GM18507 (cell line): Measurements from ENCODE around the gene KDM6A.
A peak's percentile ranks its signal among the peaks of the same experiment; 100 is the strongest.
"Not testable (repeated sequence)": the region's sequence is repeated elsewhere in the genome, so short reads cannot be mapped to it uniquely, and the experiment has no call there.

ENCODE experiments used
- DNase-seq: peaks from one replicate; pipeline ENCODE4 v3.0.0; 2011; ENCODE audit warnings: low read depth; ENCODE audit not compliant: insufficient read length; ENCODE audit errors: extremely low spot score
- FAIRE-seq: peaks from 2 replicates; lab custom pipeline; 2011; peaks lifted over from hg19 to GRCh38; lab: Jason Lieb, UNC

KDM6A gene

DNA sequence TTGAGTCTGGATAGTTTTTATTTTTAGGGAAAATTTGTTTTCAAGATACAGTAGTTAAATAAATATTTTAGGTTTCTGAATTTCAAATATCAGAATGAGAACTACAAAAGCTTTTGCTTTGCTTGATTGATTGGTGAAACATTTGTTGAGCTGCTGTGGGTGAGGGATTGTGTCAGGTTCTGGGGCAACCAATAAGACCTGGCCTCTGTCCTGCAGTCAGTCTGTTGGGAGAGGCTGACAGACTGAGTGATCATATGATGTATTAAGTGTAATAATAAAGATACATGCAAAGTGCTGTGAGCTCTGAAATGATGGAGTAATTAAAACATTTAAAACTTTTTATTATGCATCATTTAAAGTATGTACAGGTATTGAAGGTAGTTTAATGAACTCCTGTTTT, 9.6 kb downstream of the KDM6A start:
- FAIRE-seq (no peak), DNase-seq (no peak)

DNA sequence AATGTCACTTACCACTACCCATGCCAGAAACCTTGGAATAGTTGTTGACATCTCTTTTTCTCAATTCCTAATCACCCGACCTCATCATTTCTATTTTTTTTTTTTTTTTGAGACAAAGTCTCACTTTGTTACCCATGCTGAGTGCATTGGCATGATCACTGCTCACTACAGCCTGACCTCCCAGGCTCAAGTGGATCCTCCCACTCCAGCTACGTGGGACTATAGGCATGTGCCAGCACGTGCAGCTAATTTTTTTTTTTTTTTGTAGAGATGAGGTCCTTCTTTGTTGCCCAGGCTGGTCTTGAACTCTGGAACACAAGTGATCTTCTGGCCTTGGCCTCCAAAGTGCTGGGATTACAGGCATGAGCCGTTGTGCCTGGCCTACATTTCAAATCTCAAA, 12.0 kb downstream of the KDM6A start:
- DNase-seq: no peak
- no peak for FAIRE-seq

DNA sequence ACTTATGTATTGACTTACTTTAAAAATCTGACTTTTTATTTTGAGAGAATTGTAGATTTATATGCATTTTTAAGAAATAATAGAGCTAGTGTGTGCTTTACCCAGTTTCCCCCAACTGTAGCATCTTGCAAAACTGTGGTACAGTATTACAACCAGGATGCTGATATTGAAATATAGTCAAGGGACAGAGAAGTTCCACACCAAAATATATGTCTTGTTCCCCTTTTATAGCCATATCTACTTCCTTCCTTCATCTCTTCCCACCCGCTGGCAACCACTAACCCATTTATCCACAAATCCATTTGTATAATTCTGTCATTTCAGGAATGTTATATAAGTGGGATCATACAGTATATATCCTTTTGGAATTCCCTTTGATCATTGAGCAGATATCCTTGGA, 16.8 kb downstream of the KDM6A start:
- FAIRE-seq: peak; percentile 58
- DNase-seq: no peak

DNA sequence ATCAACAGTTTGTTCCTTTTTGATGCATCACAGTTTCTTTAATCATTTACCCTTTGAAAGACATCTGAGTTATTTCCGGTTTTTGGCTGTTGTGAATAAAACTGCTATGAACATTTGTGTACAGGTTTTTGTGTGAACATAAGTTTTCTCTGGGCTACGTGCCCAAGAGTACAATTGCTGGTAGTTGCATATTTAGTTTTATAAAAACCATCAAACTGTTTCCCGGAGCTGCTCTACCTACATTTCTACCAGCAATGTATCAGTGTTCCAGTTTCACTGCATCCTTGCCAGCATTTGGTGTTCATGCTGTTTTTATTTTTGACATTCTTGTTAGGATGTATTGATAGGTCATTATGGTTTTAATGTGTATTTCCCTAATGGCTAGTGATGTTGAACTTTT, 17.3 kb downstream of the KDM6A start:
- FAIRE-seq (no peak), DNase-seq (no peak)

DNA sequence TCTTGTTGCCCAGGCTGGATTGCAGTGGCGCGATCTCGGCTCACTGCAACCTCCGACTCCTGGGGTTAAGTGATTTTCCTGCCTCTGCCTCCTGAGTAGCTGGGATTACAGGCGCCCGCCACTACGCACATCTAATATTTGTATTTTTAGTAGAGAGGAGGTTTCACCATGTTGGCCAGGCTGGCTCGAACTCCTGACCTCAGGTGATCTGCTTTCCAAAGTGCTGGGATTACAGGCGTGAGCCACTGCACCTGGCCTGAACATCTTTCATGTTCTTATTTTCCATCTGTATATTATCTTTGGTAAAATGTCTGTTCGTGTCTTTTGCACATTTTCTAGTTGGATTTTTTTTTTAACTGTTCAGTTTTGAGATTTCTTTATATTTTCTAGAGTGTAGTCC, 17.7 kb downstream of the KDM6A start:
- not testable (repeated sequence) for FAIRE-seq, DNase-seq

DNA sequence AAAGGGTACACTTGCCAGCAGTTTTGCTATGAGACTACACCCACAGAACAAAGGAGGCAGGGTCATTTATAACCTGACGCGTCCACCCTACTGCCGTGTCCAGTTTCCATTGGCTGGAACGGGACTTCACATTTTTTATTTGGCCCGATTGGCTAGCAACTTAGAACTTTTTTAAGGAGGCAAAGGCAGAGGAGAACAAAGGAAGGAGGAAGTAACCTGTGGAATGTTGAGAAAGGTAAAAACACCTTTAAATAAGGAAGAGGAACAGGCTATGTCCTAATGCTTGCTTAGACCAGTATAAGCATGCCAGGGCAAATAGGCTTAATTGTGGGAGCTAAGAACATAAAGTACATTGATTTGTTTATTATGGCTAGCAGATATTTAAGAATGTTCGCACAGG, 18.7 kb downstream of the KDM6A start:
- no peak for DNase-seq
- no peak for FAIRE-seq

DNA sequence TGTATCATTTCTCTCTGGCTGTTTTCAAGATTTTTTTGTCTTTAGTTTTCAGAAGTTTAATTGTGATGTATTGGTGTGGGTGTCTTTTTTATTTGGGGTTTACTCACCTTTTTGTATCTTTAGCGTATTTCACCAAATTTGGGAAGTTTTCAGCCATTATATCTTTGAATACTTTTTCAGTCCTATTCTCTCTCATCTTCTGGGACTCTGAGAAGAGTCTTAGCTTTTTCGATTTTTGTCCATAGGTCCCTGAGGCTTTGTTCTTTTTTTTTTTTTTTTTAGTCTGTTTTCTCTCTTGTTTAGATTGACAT, 23.8 kb downstream of the KDM6A start:
- FAIRE-seq: no peak
- no peak for DNase-seq

DNA sequence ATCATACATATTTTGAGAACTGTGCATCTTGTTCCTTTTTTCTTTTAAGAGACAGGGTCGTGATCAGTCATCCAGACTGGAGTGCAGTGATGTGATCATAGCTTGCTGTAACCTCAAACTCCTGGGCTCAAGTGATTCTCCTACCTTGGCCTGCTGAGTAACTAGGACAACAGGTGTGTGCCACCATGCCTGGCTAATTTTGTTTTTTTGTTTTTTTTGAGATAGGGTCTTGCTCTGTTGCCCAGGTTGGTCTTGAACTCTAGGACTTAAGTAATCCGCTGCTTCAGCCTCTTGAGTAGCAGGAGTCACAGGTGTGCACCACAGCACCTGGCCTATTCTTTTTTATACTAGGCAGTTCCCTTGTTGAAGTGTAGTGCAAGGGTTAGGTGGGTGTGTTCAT, 24.6 kb downstream of the KDM6A start:
- FAIRE-seq (no peak), DNase-seq (no peak)

DNA sequence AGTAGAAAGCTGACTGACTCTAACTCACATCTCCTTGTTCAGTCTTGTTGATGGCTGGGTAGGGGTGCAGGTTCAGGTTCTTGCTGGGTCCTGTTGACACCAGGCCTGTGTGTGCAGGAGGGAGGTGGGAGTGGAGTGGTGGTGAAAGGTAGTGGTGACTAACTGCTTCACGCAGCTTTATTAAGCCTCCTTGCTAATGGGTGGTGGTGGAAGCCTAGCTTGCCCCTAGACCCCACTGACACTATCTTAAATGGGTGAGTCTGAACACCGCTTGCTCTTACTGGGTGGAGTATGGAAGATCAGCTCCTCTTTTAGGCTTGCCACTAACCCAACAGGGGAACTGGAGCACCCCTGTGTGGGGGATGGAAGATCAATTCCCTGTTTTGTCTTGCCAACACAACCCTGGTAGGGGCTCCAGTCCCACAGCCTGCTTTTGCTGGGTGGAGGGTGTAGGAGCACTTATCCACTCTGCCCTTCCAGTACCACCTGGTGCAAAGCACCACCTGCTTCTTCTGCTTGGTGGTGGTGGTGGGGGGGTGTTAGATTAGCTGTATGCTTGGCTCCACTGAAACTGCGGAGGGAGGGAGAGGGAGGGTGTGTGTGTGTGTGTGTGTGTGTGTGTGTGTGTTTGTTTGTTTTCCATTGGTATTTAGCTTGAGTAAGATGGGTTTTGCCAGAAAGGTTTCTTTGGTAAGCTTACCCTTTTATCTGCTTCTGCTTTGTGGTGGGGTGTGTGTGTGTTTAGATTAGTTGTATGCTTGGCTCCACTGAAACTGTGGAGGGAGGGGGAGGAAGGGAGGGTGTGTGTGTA, 25.6 kb downstream of the KDM6A start:
- FAIRE-seq (peak; percentile 56), DNase-seq (no peak)

DNA sequence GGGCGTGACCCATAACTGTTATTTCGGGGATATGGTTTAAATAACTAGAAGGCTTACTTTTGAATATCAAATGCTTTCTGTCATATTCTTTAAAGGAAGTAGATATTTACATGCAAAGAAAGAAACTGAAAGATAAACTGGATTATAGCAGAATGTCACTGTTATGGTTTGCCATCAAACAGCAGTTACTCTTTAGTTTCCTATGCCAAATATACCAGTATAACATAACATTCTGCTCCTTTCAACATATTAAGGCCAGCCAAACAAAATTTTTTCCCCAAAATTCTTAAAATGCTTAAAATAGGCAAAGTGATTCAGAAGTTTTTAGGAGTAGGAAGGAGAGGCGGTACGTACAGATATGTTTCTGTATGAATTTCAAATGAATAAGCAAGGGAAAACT, 27.0 kb downstream of the KDM6A start:
- FAIRE-seq (peak; percentile 26), DNase-seq (no peak)

DNA sequence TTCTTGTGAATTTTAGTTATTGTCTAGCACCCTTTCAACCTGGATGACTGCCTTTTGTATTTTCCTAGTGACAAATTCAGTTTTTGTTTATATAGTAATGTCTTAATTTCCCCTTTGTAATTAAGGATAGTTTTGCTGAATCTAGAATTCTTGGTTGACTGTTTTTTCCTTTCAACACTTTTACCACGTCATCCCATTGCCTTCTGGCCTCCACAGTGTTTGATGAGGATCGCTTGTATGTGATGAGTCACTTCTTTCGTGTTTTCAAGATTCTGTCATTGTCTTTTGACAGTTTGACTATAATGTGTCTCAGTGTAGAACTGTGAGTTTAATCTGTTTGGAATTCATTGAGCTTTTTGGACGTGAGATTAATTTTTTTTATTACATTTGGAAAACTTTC, 30.1 kb downstream of the KDM6A start:
- DNase-seq: no peak
- no peak for FAIRE-seq

DNA sequence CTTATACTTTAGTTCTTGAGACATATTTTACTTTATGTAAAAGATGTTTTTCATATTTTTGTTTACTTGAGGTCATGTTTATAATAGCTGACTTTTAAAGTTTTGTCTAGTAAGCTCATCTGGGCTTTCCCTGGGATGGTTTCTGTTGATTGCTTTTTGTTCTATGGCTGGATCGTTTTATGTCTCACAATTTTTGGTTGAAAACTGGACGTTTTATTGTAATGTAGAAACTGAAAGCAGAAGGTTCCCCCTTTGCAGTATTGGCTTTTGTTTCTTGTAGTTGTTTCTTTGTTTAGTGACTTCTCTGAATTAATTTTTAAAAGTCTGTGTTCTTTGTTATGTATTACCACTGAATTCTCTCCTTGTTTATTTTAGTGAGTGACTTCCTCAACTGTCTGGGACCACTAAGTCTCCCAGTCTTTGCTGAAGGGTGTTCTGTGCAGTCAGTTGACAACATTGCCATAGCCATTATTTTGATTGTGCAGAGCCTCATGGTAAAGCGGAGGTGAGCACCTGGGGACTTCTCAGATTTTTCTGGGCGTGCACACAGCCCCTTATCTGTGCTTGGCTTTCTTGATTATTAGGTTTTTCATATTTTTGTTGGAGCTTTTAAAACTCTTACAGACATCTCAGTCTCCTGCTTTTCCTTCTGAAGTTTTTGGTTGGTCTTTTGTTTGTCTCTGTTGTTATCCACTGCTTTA, 31.0 kb downstream of the KDM6A start:
- FAIRE-seq (peak; percentile 65), DNase-seq (no peak)

DNA sequence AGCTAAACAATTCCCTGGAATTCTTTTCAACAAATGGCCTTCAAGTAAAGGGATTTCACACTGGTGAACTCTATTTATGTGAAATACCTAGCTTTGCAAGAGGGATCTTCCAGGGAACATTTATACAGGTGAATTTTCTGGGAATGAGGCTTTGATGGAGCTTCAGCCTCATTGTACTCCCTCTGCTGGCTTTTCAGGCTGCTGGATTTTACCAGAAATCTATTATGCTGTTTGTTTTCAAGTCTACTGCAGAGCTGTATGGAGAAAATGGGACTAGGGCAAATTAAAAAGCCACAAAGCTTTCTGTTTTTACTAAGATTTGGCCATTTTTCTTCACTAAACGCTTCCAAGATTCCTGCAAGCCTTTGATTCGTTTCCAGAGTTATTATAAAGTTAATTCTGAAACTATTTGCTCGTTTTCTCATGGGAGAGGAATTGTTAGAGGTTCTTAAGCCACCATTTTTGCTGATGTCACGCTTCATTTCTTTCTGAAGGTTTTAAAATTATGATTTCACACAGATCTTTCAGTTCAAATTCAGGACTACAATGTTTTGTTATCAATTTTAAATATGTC, 31.6 kb downstream of the KDM6A start:
- DNase-seq (no peak), FAIRE-seq (no peak)

DNA sequence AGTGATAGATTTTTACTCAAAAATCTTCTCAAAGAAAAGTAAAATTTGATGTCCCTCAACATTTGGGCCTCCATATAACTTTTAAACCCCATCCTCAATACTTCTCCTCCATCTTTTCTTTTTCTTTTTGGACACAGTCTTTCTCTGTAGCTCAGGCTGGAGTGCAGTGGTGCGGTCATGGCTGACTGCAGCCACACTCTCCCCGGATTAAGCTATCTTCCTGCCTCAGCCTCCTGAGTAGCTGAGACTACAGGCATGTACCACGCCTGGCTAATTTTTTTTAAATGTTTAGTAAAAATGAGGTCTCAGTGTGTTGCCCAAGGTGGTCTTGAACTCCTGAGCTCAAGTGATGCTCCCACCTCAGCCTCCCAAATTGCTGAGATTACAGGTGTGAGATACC, 33.1 kb downstream of the KDM6A start:
- no peak for DNase-seq
- peak; percentile 41 for FAIRE-seq

DNA sequence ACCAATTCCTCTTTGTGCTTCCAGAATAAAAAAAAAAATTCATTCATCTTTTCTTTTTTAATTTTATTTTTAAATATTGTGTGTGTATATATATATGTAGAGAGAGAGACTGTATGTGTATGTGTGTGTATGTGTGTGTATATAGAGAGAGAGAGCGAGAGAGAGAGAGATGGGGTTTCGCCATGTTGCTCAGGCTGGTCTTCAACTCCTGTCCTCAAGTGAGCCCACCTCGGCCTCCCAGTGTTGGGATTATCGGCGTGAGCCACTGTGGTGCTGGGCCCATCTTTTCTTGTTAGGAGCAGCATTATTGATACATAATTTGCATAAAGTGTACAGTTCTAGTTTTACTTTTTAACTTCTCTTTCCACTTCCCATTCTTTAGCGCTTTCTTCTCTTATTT, 33.6 kb downstream of the KDM6A start:
- FAIRE-seq (peak; percentile 41), DNase-seq (no peak)

DNA sequence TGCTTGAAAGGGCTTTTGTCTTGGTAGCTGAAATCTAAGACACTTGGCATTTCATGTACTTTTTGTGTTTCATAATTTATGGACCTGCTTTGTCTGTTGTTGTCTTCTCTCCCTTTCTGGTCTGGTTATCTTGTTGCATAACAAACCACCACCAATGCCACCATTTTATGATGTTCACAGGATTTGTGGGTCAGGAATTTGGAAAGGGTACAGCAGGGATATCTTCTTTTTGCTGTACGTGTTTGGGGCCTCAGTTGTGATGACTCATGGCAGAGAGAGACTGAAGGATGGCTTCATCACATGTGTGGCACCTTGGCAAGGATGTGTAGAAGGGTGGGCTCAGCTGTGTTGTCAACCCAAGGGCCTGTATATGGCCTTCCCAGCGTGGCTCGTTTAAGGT, 35.2 kb downstream of the KDM6A start:
- no peak for FAIRE-seq

DNA sequence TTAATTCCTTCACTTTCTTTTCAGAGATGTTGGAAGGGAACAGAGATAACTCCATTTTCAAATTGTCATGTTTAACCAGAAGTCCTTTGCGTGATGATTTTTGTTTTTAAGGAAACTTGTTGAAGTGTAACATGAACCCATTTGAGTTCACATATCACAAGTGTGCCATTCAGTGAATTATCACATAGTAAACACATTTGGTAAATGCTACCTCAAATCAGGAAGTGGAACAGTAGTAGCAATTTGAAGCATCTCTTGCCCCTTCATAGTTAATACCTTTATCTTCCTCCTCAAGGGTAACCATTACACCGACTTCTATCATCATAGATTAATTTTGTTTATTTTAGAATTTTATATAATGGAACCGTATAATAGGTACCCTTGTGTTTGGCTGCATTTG, 35.8 kb downstream of the KDM6A start:
- FAIRE-seq (peak; percentile 63), DNase-seq (no peak)

More for the DNA sequence above, 35.2 kb downstream of the KDM6A start:
- DNase-seq: no peak

DNA sequence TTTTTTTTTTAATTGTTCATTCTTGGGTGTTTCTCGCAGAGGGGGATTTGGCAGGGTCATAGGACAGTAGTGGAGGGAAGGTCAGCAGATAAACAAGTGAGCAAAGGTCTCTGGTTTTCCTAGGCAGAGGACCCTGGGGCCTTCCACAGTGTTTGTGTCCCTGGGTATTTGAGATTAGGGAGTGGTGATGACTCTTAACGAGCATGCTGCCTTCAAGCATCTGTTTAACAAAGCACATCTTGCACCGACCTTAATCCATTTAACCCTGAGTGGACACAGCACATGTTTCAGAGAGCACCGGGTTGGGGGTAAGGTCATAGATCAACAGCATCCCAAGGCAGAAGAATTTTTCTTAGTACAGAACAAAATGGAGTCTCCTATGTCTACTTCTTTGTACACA, 37.5 kb downstream of the KDM6A start:
- not testable (repeated sequence) for FAIRE-seq, DNase-seq

DNA sequence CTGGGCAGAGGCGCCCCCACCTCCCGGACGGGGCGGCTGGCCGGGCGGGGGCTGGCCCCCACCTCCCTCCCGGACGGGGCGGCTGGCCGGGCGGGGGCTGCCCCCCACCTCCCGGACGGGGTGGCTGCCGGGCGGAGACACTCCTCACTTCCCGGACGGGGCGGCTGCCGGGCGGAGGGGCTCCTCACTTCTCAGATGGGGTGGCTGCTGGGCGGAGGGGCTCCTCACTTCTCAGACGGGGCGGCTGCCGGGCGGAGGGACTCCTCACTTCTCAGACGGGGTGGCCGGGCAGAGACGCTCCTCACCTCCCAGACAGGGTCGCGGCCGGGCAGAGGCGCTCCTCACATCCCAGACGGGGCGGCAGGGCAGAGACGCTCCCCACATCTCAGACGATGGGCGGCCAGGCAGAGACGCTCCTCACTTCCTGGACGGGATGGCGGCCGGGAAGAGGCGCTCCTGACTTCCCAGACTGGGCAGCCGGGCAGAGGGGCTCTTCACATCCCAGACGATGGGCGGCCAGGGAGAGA, 38.1 kb downstream of the KDM6A start:
- not testable (repeated sequence) for DNase-seq, FAIRE-seq

DNA sequence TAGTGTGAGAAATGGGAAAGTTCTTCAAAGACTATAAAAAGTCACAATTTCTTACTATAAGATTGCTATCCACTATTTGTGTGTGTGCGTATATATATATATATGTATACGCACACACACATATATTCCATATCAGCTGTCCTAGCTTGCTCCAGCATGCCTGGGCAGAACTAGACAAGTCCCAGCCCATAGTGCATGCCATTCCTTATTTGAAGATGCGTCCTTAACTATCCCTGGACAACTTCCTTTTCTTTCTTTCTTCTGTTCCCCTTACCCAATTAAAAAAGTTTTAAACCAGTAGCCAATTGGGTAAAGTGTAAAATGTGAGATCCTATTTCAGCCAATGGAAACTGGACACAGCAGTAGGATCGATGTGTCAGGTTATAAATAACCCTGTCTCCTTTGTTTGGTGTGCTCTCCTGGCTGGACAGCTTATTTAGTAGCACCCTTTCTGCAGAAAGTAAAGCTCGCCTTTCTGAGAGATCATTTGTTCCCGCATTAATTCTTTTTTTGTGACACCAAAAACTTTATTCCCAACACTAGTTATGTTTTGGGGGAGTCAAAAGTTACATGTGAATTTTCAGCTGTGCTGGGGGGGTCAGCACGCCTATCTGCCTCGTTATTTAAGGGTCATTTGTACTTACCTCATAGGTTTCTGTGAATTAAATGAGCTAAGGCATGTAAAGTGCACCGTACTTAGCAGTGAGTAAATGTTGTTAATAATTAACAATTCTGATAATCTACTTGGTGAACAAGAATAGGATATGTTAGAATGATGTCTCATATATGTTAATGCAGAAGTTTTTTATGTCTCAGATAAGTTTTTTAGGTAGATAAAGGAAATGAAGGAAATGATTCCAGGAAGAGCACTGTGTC, 40.9 kb downstream of the KDM6A start:
- FAIRE-seq (no peak), DNase-seq (no peak)
